ENCODE measurements around the gene ASB10. TPM values are rescaled to one million over a fixed set of nuclear protein-coding genes. Genes with fewer than 3 reads are reported as not detected.

Gene ASB10
- total and polyA plus RNA-seq, 2 donors (not counting 1 experiment from before 2014, with no cell fraction given) = not detected

DNA sequence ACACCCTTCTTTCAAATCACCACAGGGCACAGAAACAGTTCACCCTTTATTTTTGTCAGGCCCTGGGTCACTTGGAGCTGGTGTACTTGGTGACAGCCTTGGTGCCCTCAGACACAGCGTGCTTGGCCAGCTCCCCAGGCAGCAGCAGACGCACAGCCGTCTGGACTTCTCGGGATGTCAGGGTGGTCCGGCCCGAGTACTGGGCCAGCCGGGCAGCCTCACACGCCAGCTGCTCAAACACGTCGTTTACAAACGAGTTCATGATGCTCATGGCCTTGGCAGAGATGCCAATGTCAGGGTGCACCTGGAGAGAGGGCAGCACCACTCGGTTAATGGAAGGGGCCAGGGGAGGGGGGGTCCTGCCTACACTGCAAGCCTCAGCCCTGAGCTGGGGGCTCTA is 20.8 kb upstream of the ASB10 start:
- Histone ChIP-seq H3K4me3 (replicated peaks in 1 of 4; ENCODE audit: control extremely low read depth in 1 of 4, insufficient read depth in 1 of 4, low read depth in 3 of 4, low read length in 4 of 4) (no peak overlapping the region), H3K79me2 (ENCODE audit: control insufficient read depth, insufficient read depth, low read length) (no peaks in the 10 kb centered on the region), H3K9ac (ENCODE audit: insufficient read depth, low read length) (no peak overlapping the region), H2AFZ (ENCODE audit: low read length) (no peak overlapping the region), H3K4me1 (ENCODE audit: control insufficient read depth, extremely low read depth, insufficient read depth, low read length) (no peaks in the 10 kb centered on the region), H3K27ac (ENCODE audit: insufficient read depth, low read length) (no peak overlapping the region), H3K4me2 (ENCODE audit: extremely low read depth, insufficient read depth, low read length) (no peak overlapping the region), H3K36me3 (ENCODE audit: control insufficient read depth, insufficient read depth, low read length) (no peaks in the 10 kb centered on the region), H3K27me3 (ENCODE audit: control insufficient read depth, insufficient read depth, low read length) (peaks cover 33% of the 10 kb centered on the region), H4K20me1 (ENCODE audit: control insufficient read depth, extremely low read depth, insufficient read depth, low read length) (no peaks in the 10 kb centered on the region), H3K9me3 (ENCODE audit: control insufficient read depth, insufficient read depth, low read depth, low read length) (no peaks in the 10 kb centered on the region)
- DNase-seq (ENCODE audit: low read depth in 2 of 2) = no peak
- no peak for TF ChIP-seq EZH2 (IDR thresholded peaks at IDR 0.05; ENCODE audit: low read length, missing control alignments)
- TF ChIP-seq, protein P1, sequence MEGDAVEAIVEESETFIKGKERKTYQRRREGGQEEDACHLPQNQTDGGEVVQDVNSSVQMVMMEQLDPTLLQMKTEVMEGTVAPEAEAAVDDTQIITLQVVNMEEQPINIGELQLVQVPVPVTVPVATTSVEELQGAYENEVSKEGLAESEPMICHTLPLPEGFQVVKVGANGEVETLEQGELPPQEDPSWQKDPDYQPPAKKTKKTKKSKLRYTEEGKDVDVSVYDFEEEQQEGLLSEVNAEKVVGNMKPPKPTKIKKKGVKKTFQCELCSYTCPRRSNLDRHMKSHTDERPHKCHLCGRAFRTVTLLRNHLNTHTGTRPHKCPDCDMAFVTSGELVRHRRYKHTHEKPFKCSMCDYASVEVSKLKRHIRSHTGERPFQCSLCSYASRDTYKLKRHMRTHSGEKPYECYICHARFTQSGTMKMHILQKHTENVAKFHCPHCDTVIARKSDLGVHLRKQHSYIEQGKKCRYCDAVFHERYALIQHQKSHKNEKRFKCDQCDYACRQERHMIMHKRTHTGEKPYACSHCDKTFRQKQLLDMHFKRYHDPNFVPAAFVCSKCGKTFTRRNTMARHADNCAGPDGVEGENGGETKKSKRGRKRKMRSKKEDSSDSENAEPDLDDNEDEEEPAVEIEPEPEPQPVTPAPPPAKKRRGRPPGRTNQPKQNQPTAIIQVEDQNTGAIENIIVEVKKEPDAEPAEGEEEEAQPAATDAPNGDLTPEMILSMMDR (conservative IDR thresholded peaks at IDR 0.05 in 1 of 2, IDR thresholded peaks at IDR 0.05 in 1 of 2; ENCODE audit: low read depth in 1 of 2, low read length in 2 of 2) = no peak

GRCh38 chr7:151207315-151207714 is 20.3 kb upstream of the ASB10 start:
- no peak overlapping the region for H3K4me3 ChIP-seq (replicated peaks in 1 of 4; ENCODE audit: control extremely low read depth in 1 of 4, insufficient read depth in 1 of 4, low read depth in 3 of 4, low read length in 4 of 4)
- peaks cover 38% of the 10 kb centered on the region for H3K27me3 ChIP-seq (ENCODE audit: control insufficient read depth, insufficient read depth, low read length)
- DNase-seq (ENCODE audit: low read depth in 2 of 2) = no peak

DNA sequence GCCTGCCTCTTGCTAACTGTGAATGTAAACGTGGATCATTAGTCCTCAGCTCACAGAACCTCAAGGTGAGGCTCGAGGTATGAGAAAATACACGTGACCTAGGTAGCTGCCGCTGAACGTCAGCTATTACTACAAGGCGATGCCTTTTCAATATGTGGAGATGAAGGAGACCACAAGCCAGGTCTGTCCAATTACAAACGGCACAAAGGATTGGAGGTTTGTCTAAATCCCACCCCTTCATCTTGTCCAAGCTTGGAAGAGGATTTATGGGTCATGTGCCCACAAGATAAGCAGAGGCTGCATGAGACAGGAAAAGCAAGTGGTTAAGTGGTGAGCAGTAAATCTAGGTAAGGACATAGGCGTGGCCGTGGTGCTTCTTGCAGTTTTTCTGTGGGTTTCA is 19.9 kb upstream of the ASB10 start:
- no peak overlapping the region for H3K27ac ChIP-seq (ENCODE audit: insufficient read depth, low read length)
- no peak for TF ChIP-seq EZH2 (IDR thresholded peaks at IDR 0.05; ENCODE audit: low read length, missing control alignments)
- TF ChIP-seq, protein P1 (conservative IDR thresholded peaks at IDR 0.05 in 1 of 2, IDR thresholded peaks at IDR 0.05 in 1 of 2; ENCODE audit: low read depth in 1 of 2, low read length in 2 of 2) = no peak
- no peaks in the 10 kb centered on the region for H3K9me3 ChIP-seq (ENCODE audit: control insufficient read depth, insufficient read depth, low read depth, low read length)
- no peak overlapping the region for H3K4me3 ChIP-seq (replicated peaks in 1 of 4; ENCODE audit: control extremely low read depth in 1 of 4, insufficient read depth in 1 of 4, low read depth in 3 of 4, low read length in 4 of 4)
- no peaks in the 10 kb centered on the region for H3K79me2 ChIP-seq (ENCODE audit: control insufficient read depth, insufficient read depth, low read length)
- H3K36me3 ChIP-seq (ENCODE audit: control insufficient read depth, insufficient read depth, low read length) = no peaks in the 10 kb centered on the region
- H2AFZ ChIP-seq (ENCODE audit: low read length) = no peak overlapping the region
- no peak for DNase-seq (ENCODE audit: low read depth in 2 of 2)
- H3K4me2 ChIP-seq (ENCODE audit: extremely low read depth, insufficient read depth, low read length) = no peak overlapping the region
- no peaks in the 10 kb centered on the region for H3K4me1 ChIP-seq (ENCODE audit: control insufficient read depth, extremely low read depth, insufficient read depth, low read length)
- no peaks in the 10 kb centered on the region for H4K20me1 ChIP-seq (ENCODE audit: control insufficient read depth, extremely low read depth, insufficient read depth, low read length)
- no peak overlapping the region for H3K9ac ChIP-seq (ENCODE audit: insufficient read depth, low read length)
- peaks cover 38% of the 10 kb centered on the region for H3K27me3 ChIP-seq (ENCODE audit: control insufficient read depth, insufficient read depth, low read length)

More at GRCh38 chr7:151207315-151207714, 20.3 kb upstream of the ASB10 start:
- Histone ChIP-seq H3K4me2 (ENCODE audit: extremely low read depth, insufficient read depth, low read length) (no peak overlapping the region), H3K27ac (ENCODE audit: insufficient read depth, low read length) (no peak overlapping the region), H3K79me2 (ENCODE audit: control insufficient read depth, insufficient read depth, low read length) (no peaks in the 10 kb centered on the region), H4K20me1 (ENCODE audit: control insufficient read depth, extremely low read depth, insufficient read depth, low read length) (no peaks in the 10 kb centered on the region), H3K4me1 (ENCODE audit: control insufficient read depth, extremely low read depth, insufficient read depth, low read length) (no peaks in the 10 kb centered on the region), H2AFZ (ENCODE audit: low read length) (no peak overlapping the region), H3K36me3 (ENCODE audit: control insufficient read depth, insufficient read depth, low read length) (no peaks in the 10 kb centered on the region), H3K9me3 (ENCODE audit: control insufficient read depth, insufficient read depth, low read depth, low read length) (no peaks in the 10 kb centered on the region), H3K9ac (ENCODE audit: insufficient read depth, low read length) (no peak overlapping the region)
- TF ChIP-seq EZH2 (IDR thresholded peaks at IDR 0.05; ENCODE audit: low read length, missing control alignments) = no peak
- TF ChIP-seq, protein P1 (conservative IDR thresholded peaks at IDR 0.05 in 1 of 2, IDR thresholded peaks at IDR 0.05 in 1 of 2; ENCODE audit: low read depth in 1 of 2, low read length in 2 of 2) = no peak

Measured in fibroblast of lung (primary cell).